Effector memory CD4-positive, alpha-beta T cell (primary cell): Measurements from ENCODE around the gene N4BP3.

Experiments used
- DNase-seq, 3 donors: peaks; one replicate each; pipeline ENCODE4 v3.0.0-alpha.2; 2020
- H3K27ac ChIP-seq: 2 replicates; pipeline ENCODE4 v1.7.0; 2013; ENCODE audit warnings: mild to moderate bottlenecking, low read length, moderate library complexity; ENCODE audit not compliant: insufficient read depth, poor library complexity, severe bottlenecking
- H3K27me3 ChIP-seq: replicated peaks from 2 replicates; pipeline ENCODE4 v1.7.0; 2013; ENCODE audit warnings: mild to moderate bottlenecking, low read length; ENCODE audit not compliant: insufficient read depth, control insufficient read depth, poor library complexity, severe bottlenecking
- H3K36me3 ChIP-seq: 2 replicates; pipeline ENCODE4 v1.7.0; 2013; ENCODE audit warnings: mild to moderate bottlenecking, low read length, moderate library complexity; ENCODE audit not compliant: control insufficient read depth, insufficient read depth
- H3K4me1 ChIP-seq: 2 replicates; pipeline ENCODE4 v1.7.0; 2013; ENCODE audit warnings: low read length, mild to moderate bottlenecking; ENCODE audit not compliant: control insufficient read depth, insufficient read depth, poor library complexity, severe bottlenecking
- H3K4me3 ChIP-seq: 2 replicates; pipeline ENCODE4 v1.7.0; 2013; ENCODE audit warnings: low read length, low read depth, mild to moderate bottlenecking; ENCODE audit not compliant: insufficient read depth, poor library complexity, severe bottlenecking
- H3K9me3 ChIP-seq: 2 replicates; pipeline ENCODE4 v1.7.0; 2013; ENCODE audit warnings: mild to moderate bottlenecking, low read length, moderate library complexity; ENCODE audit not compliant: control insufficient read depth

N4BP3 gene

DNA sequence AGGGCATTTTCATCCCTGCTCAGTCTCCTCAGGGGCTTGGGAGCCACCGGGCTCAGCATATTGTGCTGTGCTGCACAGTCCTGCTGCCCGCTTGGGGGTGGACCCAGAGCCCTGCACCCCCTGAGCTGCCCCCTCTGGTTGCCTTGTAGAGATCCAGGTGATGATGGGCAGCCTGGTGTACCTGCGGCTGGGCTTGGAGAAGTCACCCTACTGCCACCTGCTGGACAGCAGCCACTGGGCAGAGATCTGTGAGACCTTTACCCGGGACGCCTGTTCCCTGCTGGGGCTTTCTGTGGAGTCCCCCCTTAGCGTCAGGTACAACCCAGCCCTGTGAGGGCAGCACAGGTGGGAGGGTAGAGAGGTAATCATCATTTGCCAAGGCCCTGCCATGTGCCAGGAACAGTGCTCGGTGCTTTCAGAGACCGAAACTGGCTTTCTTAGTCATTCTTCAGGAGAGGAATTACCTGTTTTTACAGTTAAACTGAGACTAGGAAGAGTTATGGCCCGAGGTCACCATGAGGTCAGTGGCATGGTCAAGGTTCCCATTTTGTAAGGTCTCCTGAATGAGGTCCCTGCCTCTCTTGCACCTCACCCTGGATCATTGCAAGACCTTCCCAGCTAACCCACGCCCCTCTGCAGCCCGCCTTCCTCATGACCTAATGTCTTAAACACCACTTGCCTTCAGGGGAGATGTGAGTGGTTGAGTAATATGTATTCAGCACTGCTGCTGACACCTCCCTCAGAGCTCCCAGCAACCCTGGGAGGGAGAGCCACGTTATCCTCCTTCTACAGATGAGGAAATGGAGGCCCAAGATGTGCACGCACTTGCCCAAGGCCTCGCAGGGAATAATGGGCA lies 32.9 kb downstream of the N4BP3 start:
- Histone ChIP-seq H3K27ac (peak overlapping the region; percentile 8), H3K27me3 (no peaks in the 10 kb centered on the region), H3K4me1 (no peaks in the 10 kb centered on the region), H3K36me3 (peaks cover 79% of the 10 kb centered on the region), H3K9me3 (no peaks in the 10 kb centered on the region), H3K4me3 (no peak overlapping the region)
- DNase-seq: peak; percentile 57 to 66 (median 58)

DNA sequence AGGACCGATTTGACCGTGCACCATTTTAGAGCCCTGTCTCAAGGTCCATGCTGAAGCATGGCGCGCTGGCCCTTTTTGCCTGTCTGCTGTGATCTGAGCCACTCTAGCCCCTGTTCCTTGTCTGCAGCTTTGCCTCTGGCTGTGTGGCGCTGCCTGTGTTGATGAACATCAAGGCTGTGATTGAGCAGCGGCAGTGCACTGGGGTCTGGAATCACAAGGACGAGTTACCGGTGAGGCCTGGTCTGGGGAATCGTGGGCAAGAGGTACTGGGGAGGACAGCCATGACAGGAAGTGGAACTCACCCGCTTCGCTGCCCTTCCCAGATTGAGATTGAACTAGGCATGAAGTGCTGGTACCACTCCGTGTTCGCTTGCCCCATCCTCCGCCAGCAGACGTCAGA lies 34.1 kb downstream of the N4BP3 start:
- H3K27me3 ChIP-seq: no peaks in the 10 kb centered on the region
- H3K4me3 ChIP-seq: no peak overlapping the region
- no peaks in the 10 kb centered on the region for H3K9me3 ChIP-seq
- peaks cover 79% of the 10 kb centered on the region for H3K36me3 ChIP-seq
- H3K27ac ChIP-seq: no peak overlapping the region
- H3K4me1 ChIP-seq: peaks cover 2% of the 10 kb centered on the region
- DNase-seq: no peak

DNA sequence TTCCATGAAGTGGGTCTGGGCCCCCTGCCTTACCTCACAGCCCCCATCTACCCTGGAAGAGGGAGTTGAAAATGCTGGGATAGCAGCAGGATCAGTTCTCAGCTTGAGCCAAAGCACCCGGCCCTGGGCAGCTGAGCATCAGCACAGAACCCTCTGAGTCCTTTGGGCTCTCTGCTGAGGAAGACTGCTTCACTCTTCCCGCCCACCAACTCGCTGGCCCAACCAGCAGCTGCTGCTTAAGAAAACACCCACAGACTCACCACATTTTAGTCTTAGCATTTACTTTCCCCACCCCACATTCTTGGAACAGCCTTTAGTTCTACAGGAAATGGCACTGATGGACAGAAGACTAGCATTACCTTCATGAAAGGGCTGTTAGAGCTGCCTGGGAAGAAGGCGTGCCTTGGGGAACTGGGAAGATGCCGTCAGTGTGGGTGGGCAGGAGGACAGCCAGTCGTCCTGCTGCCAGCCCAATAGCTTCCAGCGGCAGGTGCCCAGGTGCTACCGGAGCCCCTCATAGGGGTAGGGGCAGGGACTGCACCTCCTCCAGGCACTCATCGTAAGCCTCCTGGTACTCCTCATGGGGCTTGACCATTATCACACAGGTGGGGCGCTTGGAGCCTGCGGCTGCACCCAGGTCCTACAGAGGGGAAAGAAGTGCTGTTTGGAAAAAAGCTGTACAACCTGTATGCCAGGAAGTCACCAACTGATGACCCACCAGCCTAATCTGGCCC lies 36.0 kb downstream of the N4BP3 start:
- H3K9me3 ChIP-seq: no peaks in the 10 kb centered on the region
- no peaks in the 10 kb centered on the region for H3K27me3 ChIP-seq
- H3K27ac ChIP-seq: no peak overlapping the region
- no peak for DNase-seq
- peaks cover 60% of the 10 kb centered on the region for H3K36me3 ChIP-seq
- no peak overlapping the region for H3K4me3 ChIP-seq
- peaks cover 10% of the 10 kb centered on the region for H3K4me1 ChIP-seq

DNA sequence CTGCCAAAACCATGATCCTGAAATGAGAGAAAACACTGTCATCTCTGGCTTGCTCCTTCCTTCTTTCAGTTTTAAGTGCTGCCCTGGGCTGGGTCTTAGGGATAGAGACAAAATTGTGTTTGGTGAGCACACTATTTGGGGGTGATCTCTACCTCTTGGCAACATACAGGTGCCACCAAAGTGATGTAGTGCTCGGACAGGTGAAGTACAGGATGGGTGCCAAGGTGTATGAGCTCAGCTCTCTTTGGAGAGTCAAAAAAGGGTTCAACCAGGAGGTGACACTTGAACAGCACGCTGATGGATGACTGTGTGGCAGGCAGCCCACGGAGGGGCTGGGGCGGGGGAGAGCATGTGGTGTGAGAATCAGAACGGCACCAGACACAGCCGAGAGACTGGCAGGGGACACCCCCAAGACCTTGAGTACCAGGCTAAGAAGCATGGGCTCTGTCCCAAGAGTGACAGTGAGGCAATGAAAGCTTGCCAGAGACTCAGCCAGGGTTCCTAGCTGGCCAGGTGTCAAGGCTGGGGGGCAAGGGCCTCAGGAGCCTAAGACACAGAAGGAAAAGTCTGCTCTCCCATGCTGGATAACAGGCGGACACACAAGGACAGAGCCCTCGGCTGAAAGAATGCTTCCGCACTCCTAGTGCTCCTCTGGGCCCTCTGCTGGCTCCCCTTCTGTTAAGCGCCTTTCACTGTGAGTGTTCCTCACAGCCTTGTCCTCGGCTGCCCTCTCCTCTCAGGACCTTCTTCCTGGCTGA lies 37.8 kb downstream of the N4BP3 start:
- DNase-seq: no peak
- Histone ChIP-seq H3K27me3 (no peaks in the 10 kb centered on the region), H3K4me3 (no peak overlapping the region), H3K36me3 (peaks cover 51% of the 10 kb centered on the region), H3K9me3 (no peaks in the 10 kb centered on the region), H3K4me1 (peaks cover 10% of the 10 kb centered on the region), H3K27ac (no peak overlapping the region)

DNA sequence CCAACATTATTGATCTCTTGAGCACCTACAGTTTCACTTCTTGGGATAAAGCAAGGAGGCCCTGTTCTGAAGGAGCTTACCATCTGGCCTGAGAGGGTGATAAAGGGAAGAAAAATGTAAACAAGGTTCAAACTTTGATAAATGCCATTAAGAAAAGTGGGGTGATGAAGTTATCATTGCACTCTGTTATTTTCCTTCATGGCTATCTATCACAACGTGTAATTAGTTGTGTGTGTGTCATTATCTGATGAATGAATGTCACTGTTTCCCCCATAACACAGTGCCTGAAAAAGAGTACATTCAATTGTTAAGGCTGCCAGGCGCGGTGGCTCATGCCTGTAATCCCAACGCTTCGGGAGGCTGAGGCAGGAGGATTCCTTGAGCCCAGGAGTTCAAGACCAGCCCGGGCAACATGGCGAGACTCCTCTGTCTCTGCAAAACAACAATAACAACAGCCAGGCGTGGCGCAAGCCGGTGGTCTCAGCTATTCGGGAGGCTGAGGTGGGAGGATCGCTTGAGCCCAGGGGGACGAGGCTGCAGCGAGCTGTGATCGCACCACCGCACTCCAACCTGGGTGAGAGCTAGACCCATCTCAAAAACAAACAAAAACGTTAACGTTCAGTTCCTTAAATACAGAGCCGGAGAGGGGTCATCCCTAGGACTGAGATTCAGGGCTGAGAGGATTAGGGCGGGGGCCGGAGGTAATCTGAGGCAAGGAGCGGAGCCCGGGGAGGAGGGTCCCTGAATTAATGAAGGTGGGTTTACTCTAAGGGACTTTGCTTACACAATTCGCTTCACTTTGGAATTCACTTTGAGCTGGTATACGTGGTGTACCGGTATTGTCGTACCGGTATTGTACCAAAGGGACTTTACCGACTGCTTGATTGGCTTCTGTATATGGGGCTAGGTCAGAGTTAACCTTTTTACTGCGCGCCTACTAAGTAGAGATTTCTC lies 39.4 kb downstream of the N4BP3 start:
- no peak for DNase-seq
- H3K36me3 ChIP-seq: peaks cover 35% of the 10 kb centered on the region
- H3K9me3 ChIP-seq: no peaks in the 10 kb centered on the region
- peak overlapping the region; percentile 56 for H3K27ac ChIP-seq
- no peaks in the 10 kb centered on the region for H3K27me3 ChIP-seq
- peak overlapping the region; percentile 76 for H3K4me3 ChIP-seq
- peaks cover 10% of the 10 kb centered on the region for H3K4me1 ChIP-seq

DNA sequence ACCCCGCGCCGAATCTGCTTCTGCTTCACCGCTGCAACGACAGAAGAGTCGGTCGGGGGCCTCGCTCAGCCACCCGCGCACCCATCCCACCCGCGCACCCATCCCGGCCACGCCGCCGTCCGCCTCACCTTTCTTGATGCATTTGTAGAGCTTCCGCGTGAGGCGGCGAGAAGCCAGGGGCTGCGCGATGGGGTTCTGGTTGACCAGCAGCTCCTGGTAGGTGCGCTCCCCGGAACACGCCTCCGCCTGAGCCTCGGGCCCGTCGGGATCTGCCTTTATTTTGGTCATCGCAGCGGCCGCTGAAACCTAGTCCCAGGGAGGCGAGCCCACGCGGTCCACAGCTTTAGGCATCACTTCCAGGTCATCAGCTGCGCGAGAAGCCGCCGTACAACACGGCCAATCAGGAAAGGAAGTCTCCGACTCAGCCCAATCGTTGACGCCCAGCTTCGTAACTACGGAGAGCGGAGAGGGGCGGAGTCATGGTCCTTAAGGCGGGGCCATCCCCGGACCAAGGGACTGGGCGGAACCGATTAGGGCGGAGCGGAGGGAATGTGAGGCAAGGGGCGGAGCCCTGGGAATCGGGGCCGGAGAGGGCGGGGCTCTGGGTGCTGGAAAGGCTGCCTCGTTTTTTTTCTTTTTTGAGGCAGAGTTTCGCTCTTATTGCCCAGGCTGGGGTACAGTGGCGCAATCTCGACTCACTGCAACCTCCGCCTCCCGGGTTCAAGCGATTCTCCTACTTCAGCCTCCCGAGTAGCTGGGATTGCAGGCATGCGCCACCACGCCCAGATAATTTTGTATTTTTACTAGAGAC lies 40.4 kb downstream of the N4BP3 start, which contains the start of gene NHP2:
NHP2 (minus strand) TSS at position 356 of the 811 bp plus-strand sequence; CDS start at position 288, 68 bp downstream.
- Histone ChIP-seq H3K4me3 (peak within 1 kb of the TSS; percentile 76), H3K4me1 (peaks cover 10% of the 10 kb centered on the region), H3K27ac (peak within 1 kb of the TSS; percentile 56), H3K9me3 (no peaks in the 10 kb centered on the region), H3K27me3 (no peaks in the 10 kb centered on the region), H3K36me3 (peaks cover 26% of the 10 kb centered on the region)
- peak; percentile 96 to 98 (median 97) for DNase-seq

DNA sequence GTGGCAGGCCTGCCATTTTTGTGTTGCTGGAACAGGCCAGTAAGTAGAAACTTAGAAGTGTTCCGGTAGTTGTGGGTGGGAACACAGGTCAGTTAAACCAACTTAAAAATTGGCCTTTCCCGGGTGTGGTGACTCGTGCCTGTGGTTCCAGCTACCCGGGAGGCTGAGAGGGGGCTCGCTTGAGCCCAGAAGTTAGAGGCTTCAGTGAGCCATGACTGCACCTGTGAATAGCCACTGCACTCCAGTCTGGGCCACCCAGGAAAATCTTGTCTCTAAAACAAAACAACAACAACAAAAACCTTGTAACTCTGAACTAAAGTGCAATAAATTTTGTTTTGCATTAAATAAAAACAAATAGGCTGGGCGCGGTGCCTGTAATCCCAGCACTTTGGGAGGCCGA lies 41.7 kb downstream of the N4BP3 start:
- H3K4me3 ChIP-seq: no peak overlapping the region
- H3K27ac ChIP-seq: no peak overlapping the region
- no peaks in the 10 kb centered on the region for H3K27me3 ChIP-seq
- no peak for DNase-seq
- peaks cover 13% of the 10 kb centered on the region for H3K36me3 ChIP-seq
- H3K4me1 ChIP-seq: peaks cover 10% of the 10 kb centered on the region
- H3K9me3 ChIP-seq: no peaks in the 10 kb centered on the region

DNA sequence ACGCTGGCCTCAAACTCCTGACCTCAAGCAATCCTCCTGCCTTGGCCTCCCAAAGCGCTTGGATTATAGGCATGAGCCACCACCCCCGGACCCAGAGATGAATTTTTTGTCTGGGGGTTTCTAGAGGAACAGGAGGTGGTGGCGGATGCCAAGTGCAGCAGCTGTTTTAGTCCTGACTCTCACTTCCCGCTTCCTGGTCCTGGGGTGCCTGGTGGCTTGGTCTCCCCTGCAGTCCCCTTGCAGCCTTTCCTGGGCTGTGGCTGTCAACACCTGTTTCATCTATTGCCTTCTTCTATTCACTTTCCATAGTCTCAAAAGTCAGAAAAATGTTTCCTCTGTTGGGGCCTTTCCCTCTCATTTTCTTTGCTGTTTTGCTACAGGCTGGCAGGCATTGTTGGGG lies 46.8 kb downstream of the N4BP3 start:
- Histone ChIP-seq H3K36me3 (no peaks in the 10 kb centered on the region), H3K4me3 (no peak overlapping the region), H3K27me3 (no peaks in the 10 kb centered on the region), H3K4me1 (peaks cover 6% of the 10 kb centered on the region), H3K9me3 (no peaks in the 10 kb centered on the region), H3K27ac (no peak overlapping the region)
- no peak for DNase-seq
